Fibroblast of skin of left quadriceps (primary cell): ENCODE results near the gene LGSN.
"Not testable (repeated sequence)": the region's sequence is repeated elsewhere in the genome, so short reads cannot be mapped to it uniquely, and the experiment has no call there.

Experiments
- DNase-seq, 2 experiments: peaks; one replicate each; pipeline ENCODE4 v3.0.0-alpha.2; 2013; ENCODE audit warnings: low read depth in 2 of 2

Gene LGSN

GRCh38 chr6:63236398-63236817, 83.4 kb downstream of the LGSN start:
- DNase-seq: no peak

GRCh38 chr6:63230511-63230910, 89.3 kb downstream of the LGSN start:
- not testable (repeated sequence) for DNase-seq

- DNase-seq: not testable (repeated sequence)
Measured at GRCh38 chr6:63230027-63230426, 89.8 kb downstream of the LGSN start.

GRCh38 chr6:63227928-63228894, 91.6 kb downstream of the LGSN start:
- DNase-seq: not testable (repeated sequence)

GRCh38 chr6:63225987-63226386, 93.8 kb downstream of the LGSN start:
- not testable (repeated sequence) for DNase-seq
